MM.1S (cell line): ENCODE data around the gene OR8B4.

Experiments used
- CTCF ChIP-seq: fragments of 300-600 bp; sonication (generic); IDR thresholded peaks from 2 replicates; pipeline ENCODE4 v1.5.1; 2016; ENCODE audit warnings: antibody characterized with exemption, low read length, mixed read lengths
- EZH2 ChIP-seq: fragments of 300-600 bp; sonication (generic); optimal IDR thresholded peaks from 2 replicates; pipeline ENCODE3; 2017; ENCODE audit warnings: low read depth, mild to moderate bottlenecking, antibody characterized with exemption, low read length, mixed read lengths

- TF ChIP-seq CTCF (no peak), EZH2 (no peak)
These were observed 40.3 kb downstream of the OR8B4 start, which contains the start of gene OR8B2 for GRCh38 chr11:124384399-124384798.
